C4-2B (cell line): ENCODE data around the gene RNF32.

Experiments used
- CTCF ChIP-seq: fragments of 450-650 bp; conservative IDR thresholded peaks from 2 replicates; pipeline ENCODE4 v1.5.1; 2017; ENCODE audit warnings: mild to moderate bottlenecking
- ZFX ChIP-seq: fragments of 450-650 bp; IDR thresholded peaks from 2 replicates; pipeline ENCODE4 v1.6.1; 2017

- TF ChIP-seq ZFX (no peak), CTCF (peak; percentile 84)
These were observed 9.5 kb downstream of the RNF32 start for GRCh38 chr7:156650042-156650441.
